DND-41 (cell line): ENCODE results near the gene CACNB3.

Experiments used
- ATAC-seq: fragments of 200-7000 bp; cut with Tn5 transposase; 3 replicates; pipeline ENCODE4 v1.9.1; 2021; ENCODE audit warnings: low read depth; ENCODE audit not compliant: insufficient read depth
- DNase-seq: peaks from one replicate; pipeline ENCODE4 v3.0.0-alpha.2; 2020
- H2AFZ ChIP-seq: 2 replicates; pipeline ENCODE4 v1.6.0; 2012; ENCODE audit warnings: low read depth, low read length
- H3K27ac ChIP-seq: 2 replicates; pipeline ENCODE4 v1.5.1; 2012; ENCODE audit warnings: low read length, inconsistent platforms
- H3K27me3 ChIP-seq: fragments of 200-600 bp; sonication (generic); 2 replicates; pipeline ENCODE4 v1.6.0; 2012; ENCODE audit warnings: low read length, mild to moderate bottlenecking, inconsistent platforms; ENCODE audit not compliant: insufficient read depth, poor library complexity
- H3K36me3 ChIP-seq: 2 replicates; pipeline ENCODE4 v1.5.1; 2012; ENCODE audit warnings: low read length, inconsistent platforms; ENCODE audit not compliant: insufficient read depth
- H3K4me1 ChIP-seq: 2 replicates; pipeline ENCODE4 v1.5.1; 2012; ENCODE audit warnings: mild to moderate bottlenecking, low read length; ENCODE audit not compliant: insufficient read depth
- H3K4me2 ChIP-seq: 2 replicates; pipeline ENCODE4 v1.6.0; 2012; ENCODE audit warnings: mild to moderate bottlenecking, moderate library complexity, low read length, inconsistent platforms; ENCODE audit not compliant: insufficient read depth
- H3K4me3 ChIP-seq, 2 experiments: fragments of 200-600 bp in 1 of 2; shearing (Covaris generic) in 1 of 2; 2 replicates each; pipeline ENCODE4 v1.5.1; 2012 to 2016; ENCODE audit warnings: inconsistent platforms in 2 of 2, low read length in 2 of 2, mild to moderate bottlenecking in 2 of 2, low read depth in 1 of 2, moderate library complexity in 1 of 2
- H3K79me2 ChIP-seq: 2 replicates; pipeline ENCODE4 v1.6.0; 2012; ENCODE audit warnings: low read length, inconsistent platforms; ENCODE audit not compliant: insufficient read depth
- H3K9ac ChIP-seq: 2 replicates; pipeline ENCODE4 v1.6.0; 2012; ENCODE audit warnings: low read depth, mild to moderate bottlenecking, inconsistent platforms, low read length, moderate library complexity
- H3K9me3 ChIP-seq: 2 replicates; pipeline ENCODE4 v1.5.1; 2012; ENCODE audit warnings: low read length, moderate library complexity, mild to moderate bottlenecking, inconsistent platforms; ENCODE audit not compliant: insufficient read depth, severe bottlenecking
- H4K20me1 ChIP-seq: 2 replicates; pipeline ENCODE4 v1.6.0; 2012; ENCODE audit warnings: low read length; ENCODE audit not compliant: insufficient read depth
- CTCF ChIP-seq: IDR thresholded peaks from 2 replicates; pipeline ENCODE4 v1.5.1; 2012; ENCODE audit warnings: borderline replicate concordance, low read length, moderate library complexity, mild to moderate bottlenecking; ENCODE audit not compliant: poor library complexity, severe bottlenecking; ENCODE audit errors: extremely low read depth
- EZH2 ChIP-seq: IDR thresholded peaks from 3 replicates; pipeline ENCODE4 v1.6.1; 2012; ENCODE audit warnings: borderline replicate concordance, low read depth, mild to moderate bottlenecking, moderate library complexity, low read length, inconsistent platforms; ENCODE audit not compliant: severe bottlenecking

Gene CACNB3

GRCh38 chr12:48826209-48826855 is 8.0 kb downstream of the CACNB3 start:
- no peak overlapping the region for H3K4me3 ChIP-seq
- H3K36me3 ChIP-seq, result peaks cover 72% of the 10 kb centered on the region
- no peaks in the 10 kb centered on the region for H3K9me3 ChIP-seq
- no peak overlapping the region for H3K27ac ChIP-seq
- H3K4me1 ChIP-seq, result no peaks in the 10 kb centered on the region
- H3K27me3 ChIP-seq, result no peaks in the 10 kb centered on the region
- H3K9ac ChIP-seq, result no peak overlapping the region
- H3K4me2 ChIP-seq, result no peak overlapping the region
- no peak for DNase-seq
- no peaks in the 10 kb centered on the region for H3K79me2 ChIP-seq
- peaks cover 53% of the 10 kb centered on the region for H4K20me1 ChIP-seq
- TF ChIP-seq EZH2 (no peak), CTCF (no peak)
- no peak for ATAC-seq
- H2AFZ ChIP-seq, result no peak overlapping the region

- no peak for ATAC-seq
- Histone ChIP-seq H2AFZ (no peak overlapping the region), H3K36me3 (peaks cover 79% of the 10 kb centered on the region), H3K4me1 (no peaks in the 10 kb centered on the region), H3K9me3 (no peaks in the 10 kb centered on the region), H3K4me2 (no peak overlapping the region), H3K9ac (no peak overlapping the region), H3K27ac (no peak overlapping the region), H3K27me3 (no peaks in the 10 kb centered on the region), H4K20me1 (peaks cover 55% of the 10 kb centered on the region), H3K79me2 (no peaks in the 10 kb centered on the region), H3K4me3 (no peak overlapping the region)
- DNase-seq, result no peak
- TF ChIP-seq CTCF (no peak), EZH2 (no peak)
Measured at GRCh38 chr12:48827026-48827425, 8.7 kb downstream of the CACNB3 start.

GRCh38 chr12:48827513-48828096 is 9.3 kb downstream of the CACNB3 start:
- Histone ChIP-seq H3K36me3 (peaks cover 84% of the 10 kb centered on the region), H3K79me2 (no peaks in the 10 kb centered on the region), H3K4me2 (no peak overlapping the region), H3K4me3 (no peak overlapping the region), H4K20me1 (peaks cover 55% of the 10 kb centered on the region), H3K27me3 (no peaks in the 10 kb centered on the region), H3K9me3 (no peaks in the 10 kb centered on the region), H2AFZ (no peak overlapping the region), H3K4me1 (no peaks in the 10 kb centered on the region), H3K9ac (no peak overlapping the region), H3K27ac (no peak overlapping the region)
- ATAC-seq, result peak; percentile 16; the same call in 1 of the 3 replicates
- TF ChIP-seq CTCF (no peak), EZH2 (no peak)
- DNase-seq, result no peak
